ENCODE measurements around the gene FHOD1.

Gene FHOD1

DNA sequence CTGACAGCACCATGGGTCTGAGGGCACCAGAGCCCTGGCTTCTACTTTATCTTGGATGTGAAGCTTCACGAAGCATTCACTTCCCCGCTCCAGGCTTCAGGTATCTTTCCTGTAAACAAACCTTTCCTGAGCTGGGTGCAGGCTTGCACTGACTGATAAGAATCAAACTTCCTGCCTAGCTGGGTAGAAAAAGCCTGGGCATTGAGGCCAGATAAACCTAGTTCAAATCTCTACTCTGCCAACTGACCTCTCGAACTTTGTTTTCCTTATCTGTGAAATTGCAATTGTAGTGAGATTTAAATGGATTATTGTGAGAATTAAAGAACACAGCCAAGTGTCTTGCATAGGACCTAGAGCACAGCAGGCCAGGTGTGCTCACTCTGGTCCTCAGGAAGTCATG is 23.3 kb downstream of the FHOD1 start:
- in situ Hi-C loops (cut with MboI; ENCODE audit: low sequenced_read_pairs, unreplicated experiment), result no loop called here
- DNase-seq (ENCODE audit: low spot score), result no peak
- TF ChIP-seq, protein P1, sequence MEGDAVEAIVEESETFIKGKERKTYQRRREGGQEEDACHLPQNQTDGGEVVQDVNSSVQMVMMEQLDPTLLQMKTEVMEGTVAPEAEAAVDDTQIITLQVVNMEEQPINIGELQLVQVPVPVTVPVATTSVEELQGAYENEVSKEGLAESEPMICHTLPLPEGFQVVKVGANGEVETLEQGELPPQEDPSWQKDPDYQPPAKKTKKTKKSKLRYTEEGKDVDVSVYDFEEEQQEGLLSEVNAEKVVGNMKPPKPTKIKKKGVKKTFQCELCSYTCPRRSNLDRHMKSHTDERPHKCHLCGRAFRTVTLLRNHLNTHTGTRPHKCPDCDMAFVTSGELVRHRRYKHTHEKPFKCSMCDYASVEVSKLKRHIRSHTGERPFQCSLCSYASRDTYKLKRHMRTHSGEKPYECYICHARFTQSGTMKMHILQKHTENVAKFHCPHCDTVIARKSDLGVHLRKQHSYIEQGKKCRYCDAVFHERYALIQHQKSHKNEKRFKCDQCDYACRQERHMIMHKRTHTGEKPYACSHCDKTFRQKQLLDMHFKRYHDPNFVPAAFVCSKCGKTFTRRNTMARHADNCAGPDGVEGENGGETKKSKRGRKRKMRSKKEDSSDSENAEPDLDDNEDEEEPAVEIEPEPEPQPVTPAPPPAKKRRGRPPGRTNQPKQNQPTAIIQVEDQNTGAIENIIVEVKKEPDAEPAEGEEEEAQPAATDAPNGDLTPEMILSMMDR (IDR thresholded peaks at IDR 0.05; ENCODE audit: borderline replicate concordance, control extremely low read depth, extremely low read depth, insufficient read depth, missing control alignments), result no peak

DNA sequence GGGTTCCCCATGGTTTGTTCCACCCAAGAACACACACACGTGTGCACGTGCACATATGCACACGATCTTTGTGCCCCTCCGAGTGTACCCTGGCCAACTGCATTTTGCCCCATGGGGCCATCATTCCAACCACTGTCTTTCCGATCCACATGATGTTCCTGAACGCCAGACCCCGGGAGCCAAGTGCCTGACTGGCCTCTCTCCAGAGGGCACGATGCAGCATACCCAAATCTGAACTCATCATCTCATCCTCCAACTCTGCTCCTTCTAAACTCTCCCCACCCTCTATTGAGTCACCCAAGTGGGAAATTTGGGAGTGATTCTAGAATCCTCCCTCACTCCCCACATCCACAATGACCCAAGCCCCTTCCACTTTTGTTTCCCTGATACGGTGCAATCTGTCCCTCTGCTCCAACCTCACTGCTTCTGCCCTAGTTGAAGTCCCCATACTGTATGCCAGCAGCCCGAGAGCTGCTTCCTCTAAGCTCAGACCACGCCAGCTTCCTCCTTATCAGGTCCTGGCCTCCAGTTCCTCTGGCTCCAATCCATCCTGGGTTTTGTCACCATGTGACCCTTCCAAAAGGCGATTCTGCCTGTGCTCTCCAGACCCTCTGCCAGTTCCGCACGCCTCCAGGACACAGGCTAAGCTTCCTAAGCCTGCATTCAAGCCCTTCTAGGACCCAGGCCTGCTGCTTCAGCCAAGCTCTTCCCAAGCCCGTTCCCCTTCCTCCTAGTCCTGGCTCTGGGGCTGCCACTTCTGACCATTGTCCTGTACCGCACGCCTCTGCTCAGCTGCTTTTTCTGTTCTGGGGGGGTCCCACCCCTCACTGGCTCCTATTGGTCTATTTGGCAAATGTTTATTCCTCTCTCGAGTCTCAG is 30.4 kb downstream of the FHOD1 start:
- TF ChIP-seq, protein P1 (IDR thresholded peaks at IDR 0.05; ENCODE audit: borderline replicate concordance, control extremely low read depth, extremely low read depth, insufficient read depth, missing control alignments), result no peak
- no peak for DNase-seq (ENCODE audit: low spot score)
- in situ Hi-C loops (cut with MboI; ENCODE audit: low sequenced_read_pairs, unreplicated experiment), result no loop called here

DNA sequence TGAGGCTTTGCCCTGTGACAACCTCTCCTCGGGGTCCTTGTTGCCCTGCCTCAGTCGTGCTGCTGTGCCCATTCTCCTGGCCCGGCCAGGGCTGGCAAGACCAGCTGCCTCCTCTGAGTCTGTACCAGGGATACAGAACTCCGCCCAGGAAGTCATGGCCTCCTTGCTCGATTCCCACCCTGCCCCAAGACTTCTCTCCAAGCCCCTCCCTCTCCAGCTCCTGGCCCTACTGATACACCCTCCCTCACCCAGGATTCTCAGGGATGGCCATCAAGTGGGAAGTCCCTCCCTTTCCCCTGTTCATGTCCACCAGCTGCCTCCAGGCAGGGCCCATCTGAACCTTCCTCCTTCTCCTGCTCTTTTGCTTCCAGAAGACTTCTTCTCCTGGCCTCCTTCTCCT is 31.6 kb downstream of the FHOD1 start:
- DNase-seq (ENCODE audit: low spot score), result no peak
- in situ Hi-C loops (cut with MboI; ENCODE audit: low sequenced_read_pairs, unreplicated experiment), result no loop called here

GRCh38 chr16:67213197-67214019 is 33.9 kb downstream of the FHOD1 start:
- no peak for DNase-seq (ENCODE audit: low spot score)
- TF ChIP-seq, protein P1 (IDR thresholded peaks at IDR 0.05; ENCODE audit: borderline replicate concordance, control extremely low read depth, extremely low read depth, insufficient read depth, missing control alignments), result no peak
- in situ Hi-C loops (cut with MboI; ENCODE audit: low sequenced_read_pairs, unreplicated experiment), result no loop called here

More for the DNA sequence above, 31.6 kb downstream of the FHOD1 start:
- TF ChIP-seq, protein P1 (IDR thresholded peaks at IDR 0.05; ENCODE audit: borderline replicate concordance, control extremely low read depth, extremely low read depth, insufficient read depth, missing control alignments), result no peak

- TF ChIP-seq, protein P1 (IDR thresholded peaks at IDR 0.05; ENCODE audit: borderline replicate concordance, control extremely low read depth, extremely low read depth, insufficient read depth, missing control alignments), result no peak
- in situ Hi-C loops (cut with MboI; ENCODE audit: low sequenced_read_pairs, unreplicated experiment), result no loop called here
- DNase-seq (ENCODE audit: low spot score), result no peak
These were observed 34.5 kb downstream of the FHOD1 start for GRCh38 chr16:67212766-67213165.

GRCh38 chr16:67211674-67212073 is 35.6 kb downstream of the FHOD1 start:
- TF ChIP-seq, protein P1 (IDR thresholded peaks at IDR 0.05; ENCODE audit: borderline replicate concordance, control extremely low read depth, extremely low read depth, insufficient read depth, missing control alignments), result no peak
- DNase-seq (ENCODE audit: low spot score), result no peak
- in situ Hi-C loops (cut with MboI; ENCODE audit: low sequenced_read_pairs, unreplicated experiment), result no loop called here
